Panc1 (cell line): ENCODE data around the gene ALX3.

Source experiments
- CTCF ChIP-seq: fragments of 450-650 bp; IDR thresholded peaks from 2 replicates; pipeline ENCODE4 v1.5.1; 2017; ENCODE audit warnings: mild to moderate bottlenecking
- REST ChIP-seq, 2 experiments: IDR thresholded peaks; 2 replicates each; pipeline ENCODE4 v1.6.1; 2011 to 2012; ENCODE audit warnings: low read depth in 2 of 2, control low read depth in 1 of 2, low read length in 1 of 2, mild to moderate bottlenecking in 1 of 2, moderate library complexity in 1 of 2; ENCODE audit not compliant: insufficient read depth in 1 of 2

- TF ChIP-seq CTCF = no peak
- no peak for TF ChIP-seq REST (IDR thresholded peaks at IDR 0.05; ENCODE audit: insufficient read depth in 1 of 2, low read depth in 2 of 2, low read length in 1 of 2)
These were observed 29.9 kb downstream of the ALX3 start for GRCh38 chr1:110040548-110040947.
